Natural killer cell (primary cell): ENCODE results near the gene AJUBA. TPM values are rescaled to one million over a fixed set of nuclear protein-coding genes. Genes with fewer than 3 reads are reported as not detected.

Source experiments
- ATAC-seq, 3 donors: fragments of 150-1000 bp in 2 of 3; fragments of 200-7000 bp in 1 of 3; cut with Tn5 transposase; 1 replicate in 1 of 3; 2 replicates in 2 of 3; pipeline ENCODE4 v1.10.0; 2021; ENCODE audit warnings: mild to moderate bottlenecking in 2 of 3, moderate library complexity in 2 of 3
- DNase-seq, 2 donors: peaks; one replicate each; pipeline versions ENCODE4 v3.0.0 to v3.0.0-alpha.2; 2013 to 2021; ENCODE audit warnings: mixed read lengths in 1 of 2
- H3K27ac ChIP-seq: one replicate; pipeline ENCODE4 v1.5.1; 2013; ENCODE audit warnings: mild to moderate bottlenecking, low read length
- H3K27me3 ChIP-seq: one replicate; pipeline ENCODE4 v1.6.1; 2013; ENCODE audit warnings: low read length; ENCODE audit not compliant: control insufficient read depth, insufficient read depth
- H3K36me3 ChIP-seq: one replicate; pipeline ENCODE4 v1.6.1; 2013; ENCODE audit warnings: low read length; ENCODE audit not compliant: control insufficient read depth, insufficient read depth
- H3K4me1 ChIP-seq: one replicate; pipeline ENCODE4 v1.6.1; 2013; ENCODE audit warnings: low read length; ENCODE audit not compliant: control insufficient read depth, insufficient read depth
- H3K4me3 ChIP-seq: one replicate; pipeline ENCODE4 v1.5.1; 2013; ENCODE audit warnings: low read length
- H3K9me3 ChIP-seq: one replicate; pipeline ENCODE4 v1.6.1; 2013; ENCODE audit warnings: low read length; ENCODE audit not compliant: control insufficient read depth, insufficient read depth
- H3K27ac Mint-ChIP-seq, 2 donors: one replicate each; pipeline ENCODE4 v1.8.0; 2022; ENCODE audit warnings: mild to moderate bottlenecking in 2 of 2, mixed read lengths in 2 of 2, moderate library complexity in 1 of 2
- H3K27me3 Mint-ChIP-seq, 2 donors: one replicate each; pipeline ENCODE4 v1.8.0; 2022; ENCODE audit warnings: low read depth in 2 of 2, mixed read lengths in 2 of 2
- H3K36me3 Mint-ChIP-seq: one replicate; pipeline ENCODE4 v1.8.0; 2022; ENCODE audit warnings: mixed read lengths
- H3K4me1 Mint-ChIP-seq, 2 donors: one replicate each; pipeline ENCODE4 v1.8.0; 2022; ENCODE audit warnings: mixed read lengths in 2 of 2
- H3K4me3 Mint-ChIP-seq: one replicate; pipeline ENCODE4 v1.8.0; 2022; ENCODE audit warnings: mild to moderate bottlenecking, moderate library complexity, mixed read lengths
- H3K9me3 Mint-ChIP-seq, 2 donors: one replicate each; pipeline ENCODE4 v1.8.0; 2022; ENCODE audit warnings: mixed read lengths in 2 of 2
- WGBS: methylation state at CpG from one replicate; pipeline ENCODE4 v1.1.7; 2013; ENCODE audit warnings: missing lambda C conversion rate; ENCODE audit not compliant: insufficient coverage; 5-methylcytosine and 5-hydroxymethylcytosine counted together
- intact Hi-C: fragments of 100-400 bp; cut with micrococcal nuclease; formaldehyde crosslinking; loops from one replicate; pipeline ENCODE4 v1.14.2; 2022
- total RNA-seq, 4 donors: library from RNA; stranded (reverse); fragments of 120-200 nt in 1 of 4; gene quantifications; one replicate each; pipeline versions ENCODE4 v1.2.3 to v1.2.4, GENCODE V29; 2013 to 2022
- TF ChIP-seq, protein P1 (sequence below): fragments of 200-600 bp; IDR thresholded peaks from one replicate; pipeline ENCODE4 v1.8.0; 2022; ENCODE audit warnings: antibody characterized with exemption

The AJUBA gene
- total RNA-seq, 3 donors from 2014 or later (not counting 1 experiment from before 2014, with no cell fraction given): 0.45 to 0.61 (median 0.56) TPM

DNA sequence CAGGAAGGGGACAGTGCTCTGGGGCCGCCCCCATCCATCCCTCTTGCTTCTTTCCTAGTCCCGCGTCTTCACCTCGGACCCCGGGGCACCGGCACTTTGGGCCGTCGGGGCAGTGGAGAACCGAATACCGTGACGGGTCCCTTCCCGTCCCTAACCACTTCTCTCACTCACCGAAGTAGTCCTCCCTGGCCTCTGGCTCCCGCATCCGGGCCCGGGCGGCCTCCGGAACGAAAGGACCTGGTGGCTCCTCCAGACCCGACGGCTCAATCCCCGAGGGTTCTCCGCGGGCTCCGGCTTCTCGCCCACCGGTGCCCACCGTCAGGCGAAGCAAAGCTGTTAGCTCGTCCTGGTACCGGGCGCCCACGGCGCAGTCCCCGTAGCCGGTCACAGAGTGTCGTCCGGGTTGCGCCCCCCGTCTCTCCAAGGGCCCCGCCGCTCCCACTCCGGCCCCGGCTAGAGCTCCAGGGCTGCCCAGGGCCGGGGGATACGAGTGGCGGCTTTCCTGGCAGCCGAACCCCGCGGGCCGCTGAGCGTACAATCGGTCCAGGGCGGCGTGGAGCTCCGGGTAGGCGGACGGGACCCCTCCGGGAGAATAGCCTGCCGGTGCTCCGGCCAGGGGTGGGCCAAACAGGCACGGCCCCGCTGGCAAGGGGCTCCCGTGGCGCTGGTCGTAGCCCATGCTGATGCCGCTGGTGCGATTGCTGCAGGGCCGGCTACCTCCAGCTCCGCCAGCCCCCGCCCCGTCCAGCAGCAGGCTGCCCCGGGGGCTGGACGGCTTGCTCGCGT lies 1.1 kb downstream of the AJUBA start:
- peaks cover 28% of the 10 kb centered on the region for H3K4me1 ChIP-seq
- intact Hi-C loops: loop anchor here (5.0 kb wide), 1 partner anchor 159 kb away; no protein-coding TSS in a partner anchor
- Mint-ChIP-seq H3K4me3 (peak overlapping the region; percentile 53), H3K27ac (no peak overlapping the region), H3K36me3 (no peaks in the 10 kb centered on the region), H3K9me3 (no peaks in the 10 kb centered on the region), H3K4me1 (peaks cover 4 to 6% of the 10 kb centered on the region in 2 donors), H3K27me3 (peaks cover 0 to 15% of the 10 kb centered on the region in 2 donors)
- peaks cover 16% of the 10 kb centered on the region for H3K27me3 ChIP-seq
- 11% methylated on average over 76 of the region's 76 CpGs for WGBS
- H3K27ac ChIP-seq: no peak overlapping the region
- DNase-seq: peak in 1 of 2 donors; percentile 44
- H3K36me3 ChIP-seq: no peaks in the 10 kb centered on the region
- peak overlapping the region; percentile 6 for H3K4me3 ChIP-seq
- TF ChIP-seq, protein P1, sequence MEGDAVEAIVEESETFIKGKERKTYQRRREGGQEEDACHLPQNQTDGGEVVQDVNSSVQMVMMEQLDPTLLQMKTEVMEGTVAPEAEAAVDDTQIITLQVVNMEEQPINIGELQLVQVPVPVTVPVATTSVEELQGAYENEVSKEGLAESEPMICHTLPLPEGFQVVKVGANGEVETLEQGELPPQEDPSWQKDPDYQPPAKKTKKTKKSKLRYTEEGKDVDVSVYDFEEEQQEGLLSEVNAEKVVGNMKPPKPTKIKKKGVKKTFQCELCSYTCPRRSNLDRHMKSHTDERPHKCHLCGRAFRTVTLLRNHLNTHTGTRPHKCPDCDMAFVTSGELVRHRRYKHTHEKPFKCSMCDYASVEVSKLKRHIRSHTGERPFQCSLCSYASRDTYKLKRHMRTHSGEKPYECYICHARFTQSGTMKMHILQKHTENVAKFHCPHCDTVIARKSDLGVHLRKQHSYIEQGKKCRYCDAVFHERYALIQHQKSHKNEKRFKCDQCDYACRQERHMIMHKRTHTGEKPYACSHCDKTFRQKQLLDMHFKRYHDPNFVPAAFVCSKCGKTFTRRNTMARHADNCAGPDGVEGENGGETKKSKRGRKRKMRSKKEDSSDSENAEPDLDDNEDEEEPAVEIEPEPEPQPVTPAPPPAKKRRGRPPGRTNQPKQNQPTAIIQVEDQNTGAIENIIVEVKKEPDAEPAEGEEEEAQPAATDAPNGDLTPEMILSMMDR: no peak
- no peaks in the 10 kb centered on the region for H3K9me3 ChIP-seq
- ATAC-seq: peak in 2 of 3 donors; percentile 12 to 14

DNA sequence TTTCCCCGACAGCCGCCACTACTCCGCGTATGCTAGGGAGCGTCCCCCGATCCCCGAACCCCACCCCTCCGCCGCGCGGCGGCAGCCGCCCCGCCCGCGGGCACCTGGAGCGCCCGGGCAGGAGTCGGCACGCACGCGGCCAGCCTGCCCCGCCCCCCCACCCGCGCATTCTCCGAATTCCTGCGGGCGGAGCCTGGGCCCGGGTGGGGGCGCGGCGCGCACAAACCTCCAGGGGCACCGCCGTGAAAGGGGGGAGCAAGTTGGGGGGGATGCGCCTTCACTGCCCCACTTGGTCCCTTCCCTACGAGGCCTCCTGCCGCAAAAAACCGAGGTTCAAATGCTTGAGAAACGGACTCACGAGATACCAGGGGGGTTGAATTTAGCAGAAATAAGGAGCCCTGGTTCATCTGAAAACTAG lies 1.7 kb downstream of the AJUBA start:
- no peak for ATAC-seq
- H3K4me1 Mint-ChIP-seq: peaks cover 4 to 6% of the 10 kb centered on the region in 2 donors
- Histone ChIP-seq H3K4me3 (peak overlapping the region; percentile 6), H3K27me3 (peaks cover 16% of the 10 kb centered on the region), H3K36me3 (no peaks in the 10 kb centered on the region), H3K9me3 (no peaks in the 10 kb centered on the region), H3K4me1 (peaks cover 28% of the 10 kb centered on the region), H3K27ac (no peak overlapping the region)
- WGBS: 2% methylated on average over 41 of the region's 41 CpGs
- H3K27me3 Mint-ChIP-seq: peaks cover 0 to 15% of the 10 kb centered on the region in 2 donors
- peak overlapping the region; percentile 53 for H3K4me3 Mint-ChIP-seq
- TF ChIP-seq, protein P1: no peak
- no peaks in the 10 kb centered on the region for H3K9me3 Mint-ChIP-seq
- DNase-seq: peak in 1 of 2 donors; percentile 56
- no peaks in the 10 kb centered on the region for H3K36me3 Mint-ChIP-seq
- no peak overlapping the region for H3K27ac Mint-ChIP-seq
- intact Hi-C loops: loop anchor here (5.0 kb wide), 1 partner anchor 158 kb away; no protein-coding TSS in a partner anchor

DNA sequence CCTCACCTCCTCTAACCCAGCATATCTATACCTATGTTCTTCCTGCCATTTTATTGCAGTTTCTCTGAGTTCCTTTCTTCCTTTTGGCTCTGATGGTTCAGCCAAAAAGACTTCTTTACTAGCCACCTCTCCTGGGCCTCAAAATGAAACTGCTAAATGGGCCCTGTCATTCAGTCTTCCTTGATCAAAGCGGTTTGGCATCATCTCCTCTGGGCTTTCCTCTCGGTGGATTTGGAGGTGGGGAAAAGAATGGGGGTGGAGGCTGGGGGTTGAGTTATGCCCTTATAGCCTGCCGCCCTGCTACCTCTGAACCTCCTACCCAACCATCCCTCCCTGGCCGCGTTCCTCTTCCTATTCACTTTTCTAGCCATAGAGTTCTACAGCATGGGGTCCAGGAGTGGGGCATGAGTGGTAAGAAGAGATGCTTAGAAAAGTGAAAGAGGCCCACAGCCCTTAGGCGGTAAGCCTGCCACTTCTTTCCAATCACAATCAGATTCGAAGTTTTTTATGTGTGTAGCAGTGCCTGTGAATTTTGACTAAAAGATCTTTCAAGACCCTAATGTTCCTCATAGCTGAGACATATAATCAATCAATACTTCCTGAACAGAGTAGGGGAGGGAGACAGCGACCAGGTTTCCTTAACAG lies 2.5 kb downstream of the AJUBA start:
- Mint-ChIP-seq H3K27ac (no peak overlapping the region), H3K27me3 (peaks cover 0 to 15% of the 10 kb centered on the region in 2 donors), H3K4me1 (peaks cover 4 to 6% of the 10 kb centered on the region in 2 donors), H3K36me3 (no peaks in the 10 kb centered on the region), H3K4me3 (peak overlapping the region; percentile 74), H3K9me3 (no peaks in the 10 kb centered on the region)
- Histone ChIP-seq H3K27me3 (peaks cover 16% of the 10 kb centered on the region), H3K9me3 (no peaks in the 10 kb centered on the region), H3K4me1 (peaks cover 28% of the 10 kb centered on the region), H3K27ac (no peak overlapping the region), H3K4me3 (no peak overlapping the region), H3K36me3 (no peaks in the 10 kb centered on the region)
- intact Hi-C loops: loop anchor here (5.0 kb wide), 1 partner anchor 158 kb away; no protein-coding TSS in a partner anchor
- DNase-seq (no peak), ATAC-seq (no peak)
- 28% methylated on average over 1 of the region's 8 CpGs for WGBS
- TF ChIP-seq, protein P1: no peak
